ENCODE data around the gene NR2F1. TPM values are rescaled to one million over a fixed set of nuclear protein-coding genes. Genes with fewer than 3 reads are reported as not detected.

The NR2F1 gene
- total and polyA plus RNA-seq, 2 donors (not counting 1 experiment from before 2014, with no cell fraction given) = 64.4 to 90.8 TPM

DNA sequence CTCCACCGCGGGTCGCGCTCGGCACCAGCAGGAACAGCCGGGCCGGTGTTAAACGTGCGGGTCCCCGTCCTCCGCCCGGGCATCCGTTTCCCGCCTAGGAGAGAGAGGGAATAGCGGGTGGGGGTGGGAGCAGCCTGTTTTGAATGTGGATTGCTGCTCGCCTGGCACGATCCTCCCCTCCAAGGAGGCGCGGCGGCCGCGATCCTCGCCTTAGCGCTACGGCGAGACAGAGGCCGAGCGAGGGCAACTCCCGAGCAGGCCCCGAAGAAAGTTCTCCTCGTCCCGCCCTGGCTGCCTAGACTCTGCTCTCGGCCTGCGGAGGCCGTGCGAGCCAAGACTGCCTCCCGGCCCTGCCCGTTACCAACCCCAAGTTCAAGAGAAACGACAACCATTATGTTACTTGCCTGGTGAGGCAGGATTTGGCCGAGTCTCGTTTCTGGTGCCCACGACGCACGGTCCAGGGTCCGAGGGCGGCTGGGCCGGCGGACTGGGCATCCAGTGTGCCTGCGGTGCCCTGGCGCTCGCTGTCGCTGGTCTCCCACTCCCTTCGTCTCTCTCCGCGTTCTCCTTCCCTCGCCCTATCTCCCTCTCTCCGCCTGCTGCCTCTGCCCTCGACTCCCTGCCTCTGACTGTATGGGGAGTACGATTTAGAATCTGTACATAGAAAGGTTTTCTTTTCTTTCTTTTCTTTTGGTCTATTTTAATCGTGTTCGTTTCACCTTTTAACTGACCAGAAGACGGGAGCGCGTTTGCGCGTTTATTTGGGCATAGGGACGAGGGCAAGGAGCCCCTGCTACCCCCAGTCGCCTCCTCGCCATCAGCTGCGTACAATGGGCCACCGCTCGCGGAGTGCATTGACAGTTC lies 2.7 kb upstream of the NR2F1 start:
- Histone ChIP-seq H4K20me1 (ENCODE audit: control insufficient read depth, extremely low read depth, insufficient read depth, low read length) (no peaks in the 10 kb centered on the region), H2AFZ (ENCODE audit: low read length) (peak overlapping the region; percentile 30), H3K79me2 (ENCODE audit: control insufficient read depth, insufficient read depth, low read length) (peaks cover 76% of the 10 kb centered on the region), H3K9me3 (ENCODE audit: control insufficient read depth, insufficient read depth, low read depth, low read length) (no peaks in the 10 kb centered on the region), H3K27ac (ENCODE audit: insufficient read depth, low read length) (peak overlapping the region; percentile 84), H3K4me1 (ENCODE audit: control insufficient read depth, extremely low read depth, insufficient read depth, low read length) (peaks cover 18% of the 10 kb centered on the region), H3K27me3 (ENCODE audit: control insufficient read depth, insufficient read depth, low read length) (no peaks in the 10 kb centered on the region), H3K36me3 (ENCODE audit: control insufficient read depth, insufficient read depth, low read length) (no peaks in the 10 kb centered on the region), H3K4me2 (ENCODE audit: extremely low read depth, insufficient read depth, low read length) (peak overlapping the region; percentile 99), H3K4me3 (replicated peaks in 1 of 4; ENCODE audit: control extremely low read depth in 1 of 4, insufficient read depth in 1 of 4, low read depth in 3 of 4, low read length in 4 of 4) (peak overlapping the region; percentile 83 to 98 (median 96)), H3K9ac (ENCODE audit: insufficient read depth, low read length) (peak overlapping the region; percentile 92)
- peak; percentile 55 to 61 for DNase-seq (ENCODE audit: low read depth in 2 of 2)
- TF ChIP-seq, protein P1, sequence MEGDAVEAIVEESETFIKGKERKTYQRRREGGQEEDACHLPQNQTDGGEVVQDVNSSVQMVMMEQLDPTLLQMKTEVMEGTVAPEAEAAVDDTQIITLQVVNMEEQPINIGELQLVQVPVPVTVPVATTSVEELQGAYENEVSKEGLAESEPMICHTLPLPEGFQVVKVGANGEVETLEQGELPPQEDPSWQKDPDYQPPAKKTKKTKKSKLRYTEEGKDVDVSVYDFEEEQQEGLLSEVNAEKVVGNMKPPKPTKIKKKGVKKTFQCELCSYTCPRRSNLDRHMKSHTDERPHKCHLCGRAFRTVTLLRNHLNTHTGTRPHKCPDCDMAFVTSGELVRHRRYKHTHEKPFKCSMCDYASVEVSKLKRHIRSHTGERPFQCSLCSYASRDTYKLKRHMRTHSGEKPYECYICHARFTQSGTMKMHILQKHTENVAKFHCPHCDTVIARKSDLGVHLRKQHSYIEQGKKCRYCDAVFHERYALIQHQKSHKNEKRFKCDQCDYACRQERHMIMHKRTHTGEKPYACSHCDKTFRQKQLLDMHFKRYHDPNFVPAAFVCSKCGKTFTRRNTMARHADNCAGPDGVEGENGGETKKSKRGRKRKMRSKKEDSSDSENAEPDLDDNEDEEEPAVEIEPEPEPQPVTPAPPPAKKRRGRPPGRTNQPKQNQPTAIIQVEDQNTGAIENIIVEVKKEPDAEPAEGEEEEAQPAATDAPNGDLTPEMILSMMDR (conservative IDR thresholded peaks at IDR 0.05 in 1 of 2, IDR thresholded peaks at IDR 0.05 in 1 of 2; ENCODE audit: low read depth in 1 of 2, low read length in 2 of 2) = no peak
- no peak for TF ChIP-seq EZH2 (IDR thresholded peaks at IDR 0.05; ENCODE audit: low read length, missing control alignments)

DNA sequence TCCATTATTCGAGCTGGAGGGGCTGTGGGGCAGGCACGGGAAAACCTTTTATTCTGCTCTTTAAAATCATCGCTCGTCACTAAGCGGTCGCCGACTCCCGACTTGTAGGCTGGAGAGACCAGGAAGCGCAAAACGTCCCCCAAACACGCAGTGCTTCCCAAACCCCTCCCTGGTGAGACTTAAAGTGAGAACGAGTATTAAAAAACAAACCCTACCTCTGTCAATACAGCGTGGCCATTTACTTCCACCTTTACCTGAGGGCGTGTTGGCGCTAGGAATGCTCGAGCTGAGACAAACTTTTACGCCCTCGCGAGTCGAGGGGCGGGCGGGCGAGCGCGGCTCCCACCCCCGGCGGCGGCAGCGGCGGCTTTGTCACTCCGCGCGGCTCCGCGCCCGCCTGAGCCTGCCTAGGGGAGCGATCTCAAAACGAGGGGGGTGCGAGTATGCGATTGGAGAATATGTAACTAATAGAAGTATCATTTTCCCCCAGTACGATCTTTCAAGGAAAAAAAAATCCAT lies 2.0 kb upstream of the NR2F1 start, which contains the start of gene NR2F1-AS1:
Gene NR2F1-AS1, minus strand, starts transcription at position 293 of the 519 bp plus-strand sequence.
- Histone ChIP-seq H3K79me2 (ENCODE audit: control insufficient read depth, insufficient read depth, low read length) (peaks cover 76% of the 10 kb centered on the region), H3K4me1 (ENCODE audit: control insufficient read depth, extremely low read depth, insufficient read depth, low read length) (peaks cover 16% of the 10 kb centered on the region), H3K4me2 (ENCODE audit: extremely low read depth, insufficient read depth, low read length) (peak within 1 kb of the TSS; percentile 99), H3K36me3 (ENCODE audit: control insufficient read depth, insufficient read depth, low read length) (no peaks in the 10 kb centered on the region), H3K9ac (ENCODE audit: insufficient read depth, low read length) (peak within 1 kb of the TSS; percentile 92), H3K27me3 (ENCODE audit: control insufficient read depth, insufficient read depth, low read length) (no peaks in the 10 kb centered on the region), H3K27ac (ENCODE audit: insufficient read depth, low read length) (peak within 1 kb of the TSS; percentile 84), H4K20me1 (ENCODE audit: control insufficient read depth, extremely low read depth, insufficient read depth, low read length) (no peaks in the 10 kb centered on the region), H3K4me3 (replicated peaks in 1 of 4; ENCODE audit: control extremely low read depth in 1 of 4, insufficient read depth in 1 of 4, low read depth in 3 of 4, low read length in 4 of 4) (peak within 1 kb of the TSS; percentile 85 to 98 (median 96)), H2AFZ (ENCODE audit: low read length) (peak within 1 kb of the TSS; percentile 30), H3K9me3 (ENCODE audit: control insufficient read depth, insufficient read depth, low read depth, low read length) (no peaks in the 10 kb centered on the region)
- no peak for TF ChIP-seq EZH2 (IDR thresholded peaks at IDR 0.05; ENCODE audit: low read length, missing control alignments)
- TF ChIP-seq, protein P1 (conservative IDR thresholded peaks at IDR 0.05 in 1 of 2, IDR thresholded peaks at IDR 0.05 in 1 of 2; ENCODE audit: low read depth in 1 of 2, low read length in 2 of 2) = no peak
- peak; percentile 61 to 66 for DNase-seq (ENCODE audit: low read depth in 2 of 2)

- TF ChIP-seq, protein P1 (conservative IDR thresholded peaks at IDR 0.05 in 1 of 2, IDR thresholded peaks at IDR 0.05 in 1 of 2; ENCODE audit: low read depth in 1 of 2, low read length in 2 of 2) = no peak
- no peak for TF ChIP-seq EZH2 (IDR thresholded peaks at IDR 0.05; ENCODE audit: low read length, missing control alignments)
- peak overlapping the region; percentile 79 for H3K4me2 ChIP-seq (ENCODE audit: extremely low read depth, insufficient read depth, low read length)
- no peaks in the 10 kb centered on the region for H4K20me1 ChIP-seq (ENCODE audit: control insufficient read depth, extremely low read depth, insufficient read depth, low read length)
- no peaks in the 10 kb centered on the region for H3K27me3 ChIP-seq (ENCODE audit: control insufficient read depth, insufficient read depth, low read length)
- no peaks in the 10 kb centered on the region for H3K9me3 ChIP-seq (ENCODE audit: control insufficient read depth, insufficient read depth, low read depth, low read length)
- H3K4me1 ChIP-seq (ENCODE audit: control insufficient read depth, extremely low read depth, insufficient read depth, low read length) = peaks cover 12% of the 10 kb centered on the region
- no peak overlapping the region for H2AFZ ChIP-seq (ENCODE audit: low read length)
- peak overlapping the region; percentile 7 for H3K9ac ChIP-seq (ENCODE audit: insufficient read depth, low read length)
- peak overlapping the region; percentile 57 to 98 (median 90) for H3K4me3 ChIP-seq (replicated peaks in 1 of 4; ENCODE audit: control extremely low read depth in 1 of 4, insufficient read depth in 1 of 4, low read depth in 3 of 4, low read length in 4 of 4)
- no peaks in the 10 kb centered on the region for H3K36me3 ChIP-seq (ENCODE audit: control insufficient read depth, insufficient read depth, low read length)
- H3K79me2 ChIP-seq (ENCODE audit: control insufficient read depth, insufficient read depth, low read length) = peaks cover 77% of the 10 kb centered on the region
- peak overlapping the region; percentile 84 for H3K27ac ChIP-seq (ENCODE audit: insufficient read depth, low read length)
- no peak for DNase-seq (ENCODE audit: low read depth in 2 of 2)
Observed at GRCh38 chr5:93582167-93582462, 907 bp upstream of the NR2F1 start.

Measured in fibroblast of lung (primary cell).